ENCODE results near the gene NLRP6. TPM values are rescaled to one million over a fixed set of nuclear protein-coding genes. Genes with fewer than 3 reads are reported as not detected.

Gene NLRP6
- polyA plus RNA-seq, 3 donors = 0.10 to 0.51 (median 0.24) TPM

- Histone ChIP-seq H3K36me3 (replicated peaks in 1 of 2; ENCODE audit: control insufficient read depth in 1 of 2, insufficient read depth in 2 of 2, low read length in 2 of 2) (no peaks in the 10 kb centered on the region), H3K79me2 (ENCODE audit: insufficient read depth, low read length) (peaks cover 13% of the 10 kb centered on the region), H3K27ac (ENCODE audit: low read depth in 1 of 2, low read length in 2 of 2) (no peak overlapping the region), H3K9me3 (replicated peaks in 1 of 2; ENCODE audit: control insufficient read depth in 1 of 2, insufficient read depth in 1 of 2, low read length in 2 of 2) (no peaks in the 10 kb centered on the region), H2AFZ (ENCODE audit: insufficient read depth, low read depth, low read length, poor library complexity, severe bottlenecking) (no peak overlapping the region), H3K4me3 (replicated peaks in 1 of 3; ENCODE audit: low read depth in 2 of 3, low read length in 3 of 3) (no peak overlapping the region), H3K4me2 (replicated peaks; ENCODE audit: extremely low read depth, low read length, poor library complexity, severe bottlenecking) (no peak overlapping the region), H4K20me1 (ENCODE audit: insufficient read depth, low read length) (no peaks in the 10 kb centered on the region), H3K4me1 (ENCODE audit: control insufficient read depth in 1 of 2, insufficient read depth in 2 of 2, low read length in 2 of 2) (peaks cover 17 to 19% of the 10 kb centered on the region in 2 donors), H3K27me3 (ENCODE audit: control insufficient read depth in 2 of 2, insufficient read depth in 2 of 2, low read length in 2 of 2) (no peaks in the 10 kb centered on the region), H3K9ac (ENCODE audit: insufficient read depth, low read length, poor library complexity, severe bottlenecking) (no peak overlapping the region)
- peaks cover 17% of the 10 kb centered on the region in 2 donors for H3K36me3 Mint-ChIP-seq
- peaks cover 15% of the 10 kb centered on the region for H3K4me1 Mint-ChIP-seq
- peaks cover 0 to 6% (median 1%) of the 10 kb centered on the region in 3 donors for H3K27me3 Mint-ChIP-seq (ENCODE audit: low read depth in 3 of 3)
- H3K27ac Mint-ChIP-seq = no peak overlapping the region
- 97% methylated on average over 19 of the region's 20 CpGs for WGBS (ENCODE audit: insufficient coverage)
- H3K9me3 Mint-ChIP-seq = no peaks in the 10 kb centered on the region
- DNase-seq = no peak
- intact Hi-C loops (cut with micrococcal nuclease) = no loop called here
- H3K4me3 Mint-ChIP-seq = no peak overlapping the region
- no peak for TF ChIP-seq CTCF (IDR thresholded peaks at IDR 0.05)
These were observed 45.2 kb upstream of the NLRP6 start for GRCh38 chr11:232783-233565.

GRCh38 chr11:235180-235579, 43.0 kb upstream of the NLRP6 start:
- intact Hi-C loops (cut with micrococcal nuclease) = loop anchor here (5.0 kb wide), 3 partner anchors 33 to 272 kb away; partner anchors contain the start of gene RNH1 (in 1 of the 2)
- no peak for TF ChIP-seq CTCF (IDR thresholded peaks at IDR 0.05)
- peaks cover under 1 to 13% of the 10 kb centered on the region in 2 donors for H3K36me3 ChIP-seq (replicated peaks in 1 of 2; ENCODE audit: control insufficient read depth in 1 of 2, insufficient read depth in 2 of 2, low read length in 2 of 2)
- Mint-ChIP-seq H3K9me3 (no peaks in the 10 kb centered on the region), H3K36me3 (peaks cover 22 to 23% of the 10 kb centered on the region in 2 donors), H3K4me1 (peaks cover 24% of the 10 kb centered on the region), H3K4me3 (peak overlapping the region; percentile 82 to 92), H3K27ac (peak overlapping the region in 1 of 7 donors; percentile 82), H3K27me3 (ENCODE audit: low read depth in 3 of 3) (peaks cover 0 to 6% (median 1%) of the 10 kb centered on the region in 3 donors)
- peaks cover 32% of the 10 kb centered on the region for H3K79me2 ChIP-seq (ENCODE audit: insufficient read depth, low read length)
- no peak for DNase-seq
- no peaks in the 10 kb centered on the region for H3K27me3 ChIP-seq (ENCODE audit: control insufficient read depth in 2 of 2, insufficient read depth in 2 of 2, low read length in 2 of 2)
- H2AFZ ChIP-seq (ENCODE audit: insufficient read depth, low read depth, low read length, poor library complexity, severe bottlenecking) = no peak overlapping the region
- H3K9me3 ChIP-seq (replicated peaks in 1 of 2; ENCODE audit: control insufficient read depth in 1 of 2, insufficient read depth in 1 of 2, low read length in 2 of 2) = no peaks in the 10 kb centered on the region
- no peak overlapping the region for H3K27ac ChIP-seq (ENCODE audit: low read depth in 1 of 2, low read length in 2 of 2)
- peak overlapping the region in 2 of 3 experiments; percentile 45 to 96 for H3K4me3 ChIP-seq (replicated peaks in 1 of 3; ENCODE audit: low read depth in 2 of 3, low read length in 3 of 3)
- H3K4me1 ChIP-seq (ENCODE audit: control insufficient read depth in 1 of 2, insufficient read depth in 2 of 2, low read length in 2 of 2) = peaks cover 20 to 23% of the 10 kb centered on the region in 2 donors
- H3K4me2 ChIP-seq (replicated peaks; ENCODE audit: extremely low read depth, low read length, poor library complexity, severe bottlenecking) = peak overlapping the region; percentile 87
- no peak overlapping the region for H3K9ac ChIP-seq (ENCODE audit: insufficient read depth, low read length, poor library complexity, severe bottlenecking)
- WGBS (ENCODE audit: insufficient coverage) = 93% methylated on average over 8 of the region's 8 CpGs
- peaks cover 8% of the 10 kb centered on the region for H4K20me1 ChIP-seq (ENCODE audit: insufficient read depth, low read length)

Data from CD14-positive monocyte (primary cell).